Activated gamma-delta T cell (primary cell): ENCODE measurements around the gene B4GAT1.

Source experiments
- DNase-seq: peaks from one replicate; lab custom pipeline; 2025; lab: John Stamatoyannopoulos, UW

B4GAT1 gene

GRCh38 chr11:66336234-66337102 is 11.0 kb downstream of the B4GAT1 start, which contains the start of gene RIN1:
Gene RIN1, minus strand, starts transcription at chr11:66336434. Its CDS starts 32 bp downstream, at chr11:66336402.
- no peak for DNase-seq

- DNase-seq = no peak
Observed at GRCh38 chr11:66335531-66336233, 11.7 kb downstream of the B4GAT1 start.

GRCh38 chr11:66334605-66335442 is 12.6 kb downstream of the B4GAT1 start:
- no peak for DNase-seq

- DNase-seq = no peak
Observed at GRCh38 chr11:66333896-66334604, 13.4 kb downstream of the B4GAT1 start.

- no peak for DNase-seq
Observed at GRCh38 chr11:66333220-66333877, 14.1 kb downstream of the B4GAT1 start.

GRCh38 chr11:66332371-66333219 is 14.8 kb downstream of the B4GAT1 start:
- DNase-seq = no peak

GRCh38 chr11:66331542-66332370 is 15.7 kb downstream of the B4GAT1 start:
- no peak for DNase-seq

- DNase-seq = no peak
Observed at GRCh38 chr11:66330931-66331330, 16.5 kb downstream of the B4GAT1 start.

GRCh38 chr11:66329165-66329673 is 18.2 kb downstream of the B4GAT1 start:
- no peak for DNase-seq

GRCh38 chr11:66328302-66329144 is 18.9 kb downstream of the B4GAT1 start:
- DNase-seq = peak; percentile 44

- peak; percentile 48 for DNase-seq
Observed at GRCh38 chr11:66328031-66328301, 19.5 kb downstream of the B4GAT1 start.

GRCh38 chr11:66327171-66328030 is 20.0 kb downstream of the B4GAT1 start:
- DNase-seq = no peak

- no peak for DNase-seq
Observed at GRCh38 chr11:66326261-66327111, 20.9 kb downstream of the B4GAT1 start.

- DNase-seq = no peak
Observed at GRCh38 chr11:66325263-66325671, 22.2 kb downstream of the B4GAT1 start.

GRCh38 chr11:66324664-66325063 is 22.8 kb downstream of the B4GAT1 start:
- DNase-seq = no peak

- no peak for DNase-seq
Observed at GRCh38 chr11:66323684-66324083, 23.7 kb downstream of the B4GAT1 start.
